Mesenteric fat pad (tissue), 1 donor: ENCODE results near the gene NTRK3. TPM values are rescaled to one million over a fixed set of nuclear protein-coding genes. Genes with fewer than 3 reads are reported as not detected.

Experiments
- DNase-seq: peaks from one replicate; pipeline ENCODE4 v3.0.0-alpha.2; 2020; ENCODE audit warnings: low spot score
- total RNA-seq: library from RNA; stranded (reverse); fragmentation: NEBNext Ultra II Directional; extraction: Animal tissue kit (Norgen Biotek cat#: 25700); gene quantifications from one replicate; pipeline ENCODE4 v1.2.1, GENCODE V29; 2021
- donor health status: DM: yes; HTN: yes; CAD: no.

Gene NTRK3
- total RNA-seq, 1 donor from 2014 or later: 1.6 TPM

DNA sequence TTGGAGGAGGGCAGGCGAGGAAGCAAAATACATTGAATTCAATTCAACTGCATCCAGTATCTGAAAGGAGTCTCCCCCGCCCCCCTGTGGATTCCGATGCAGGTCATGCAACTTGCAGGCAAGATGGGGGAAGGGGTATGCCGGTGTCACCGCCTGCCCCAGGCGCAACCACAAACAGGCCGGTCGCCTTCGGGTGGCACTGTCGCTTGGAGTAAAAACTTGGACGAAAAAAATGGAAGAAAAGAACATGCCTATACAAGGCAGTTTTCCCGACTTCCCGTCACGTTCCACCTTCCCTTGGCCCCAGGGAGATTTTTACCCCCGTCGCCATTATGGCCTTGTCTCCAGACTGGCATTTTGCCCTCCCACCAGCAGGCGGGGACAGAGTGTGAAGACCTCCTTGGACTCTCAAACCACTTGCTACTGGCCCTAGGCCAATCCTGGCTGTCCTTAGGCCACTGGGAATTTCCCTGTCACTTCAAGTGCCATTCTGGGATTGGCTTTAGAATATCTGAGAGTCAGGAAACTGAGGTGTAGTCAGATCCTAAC lies 1.6 kb upstream of the NTRK3 start:
- no peak for DNase-seq

DNA sequence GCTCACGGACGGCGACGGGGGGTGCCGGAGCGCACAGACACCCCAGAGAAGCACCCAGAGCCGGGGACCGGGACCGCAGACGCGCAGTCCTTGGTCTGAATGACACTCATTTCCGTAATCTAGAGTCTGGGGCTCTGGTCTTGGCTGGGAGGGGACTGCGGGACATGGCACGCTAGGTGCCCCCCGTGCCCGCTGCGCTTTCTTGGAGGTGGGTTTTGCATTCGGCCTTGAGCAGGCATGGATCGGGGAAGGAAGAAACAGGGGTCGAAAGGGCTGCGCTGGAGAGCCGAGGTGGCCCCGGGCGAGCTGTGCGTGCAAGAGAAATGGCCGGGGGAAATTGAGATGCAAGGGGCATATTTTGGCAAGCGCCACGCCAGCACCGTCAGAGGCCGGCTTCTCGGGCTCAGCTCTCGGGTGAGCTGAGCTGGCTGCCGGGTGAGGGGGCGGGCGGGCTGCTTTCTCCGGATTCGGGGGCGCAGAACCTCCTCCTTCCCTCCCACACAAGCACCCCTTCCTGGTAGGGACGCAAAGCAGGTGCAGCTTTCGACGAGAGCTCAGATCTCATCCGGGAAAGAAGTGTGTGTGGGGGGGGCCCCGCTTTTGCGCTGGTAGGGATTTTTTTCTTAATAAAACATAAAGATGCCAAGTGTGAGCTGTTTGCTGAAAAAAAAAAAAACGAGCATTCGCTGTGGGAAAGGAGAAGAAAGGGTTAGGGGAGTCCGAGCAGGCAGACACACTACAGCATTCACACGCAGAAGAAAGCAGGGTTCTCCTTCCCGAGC lies 963 bp upstream of the NTRK3 start:
- no peak for DNase-seq

DNA sequence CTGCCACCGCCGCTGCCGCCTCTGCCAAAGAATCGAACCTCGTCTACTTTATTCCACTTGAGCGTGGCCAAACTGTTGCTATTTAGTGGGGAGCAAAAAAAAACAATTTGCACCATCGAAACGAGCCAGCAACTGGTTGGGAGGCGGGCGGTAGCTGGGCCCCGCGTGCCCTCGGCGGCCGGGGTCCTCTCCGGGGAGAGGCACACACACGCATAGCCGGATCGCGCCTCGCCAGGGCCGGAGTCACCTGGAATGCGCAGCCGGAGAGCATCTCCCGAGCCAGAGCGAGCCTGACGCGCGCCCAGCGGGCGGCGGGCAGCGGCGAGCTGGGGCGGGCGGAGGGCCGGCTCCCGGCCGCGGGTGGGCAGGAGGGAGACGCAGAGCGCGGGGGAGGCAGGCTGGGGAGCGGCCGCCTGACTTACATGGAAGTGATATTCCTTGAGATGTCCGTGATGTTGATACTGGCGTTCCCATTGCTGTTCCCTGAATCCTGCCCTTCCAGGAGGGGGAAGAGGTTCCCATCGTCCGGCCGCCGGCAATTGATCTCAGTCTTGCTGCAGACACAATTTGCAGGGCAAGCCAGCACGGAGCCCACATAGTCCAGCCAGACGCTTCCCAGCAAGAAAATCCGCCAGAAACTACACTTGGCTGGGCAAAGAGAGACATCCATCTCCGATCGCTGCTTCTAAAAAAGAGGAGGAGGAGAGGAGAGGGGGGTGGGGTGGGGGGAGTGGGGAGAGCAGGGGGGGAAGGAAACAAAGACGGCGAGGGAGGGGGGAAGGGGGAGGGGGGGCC lies 858 bp downstream of the NTRK3 start:
- no peak for DNase-seq

DNA sequence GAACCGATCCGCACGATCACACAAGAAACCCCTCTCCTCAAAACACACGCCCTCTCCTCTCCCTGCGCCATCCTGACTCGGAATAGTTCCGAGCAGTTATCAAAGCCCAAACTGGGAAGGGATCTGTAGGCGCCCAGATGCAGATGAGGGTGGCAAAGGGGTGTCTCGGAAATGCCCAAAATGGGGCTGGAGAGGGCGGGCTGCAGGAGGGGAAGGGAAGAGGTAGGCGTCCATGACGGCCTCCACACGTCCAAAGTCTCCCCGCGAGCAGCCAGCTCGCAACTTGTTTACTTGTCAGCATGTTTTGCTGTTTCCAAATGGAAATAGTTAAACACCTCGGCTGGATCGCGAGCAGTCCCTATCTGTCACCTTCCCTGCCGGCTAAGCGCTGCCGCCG lies 1.5 kb downstream of the NTRK3 start:
- no peak for DNase-seq

DNA sequence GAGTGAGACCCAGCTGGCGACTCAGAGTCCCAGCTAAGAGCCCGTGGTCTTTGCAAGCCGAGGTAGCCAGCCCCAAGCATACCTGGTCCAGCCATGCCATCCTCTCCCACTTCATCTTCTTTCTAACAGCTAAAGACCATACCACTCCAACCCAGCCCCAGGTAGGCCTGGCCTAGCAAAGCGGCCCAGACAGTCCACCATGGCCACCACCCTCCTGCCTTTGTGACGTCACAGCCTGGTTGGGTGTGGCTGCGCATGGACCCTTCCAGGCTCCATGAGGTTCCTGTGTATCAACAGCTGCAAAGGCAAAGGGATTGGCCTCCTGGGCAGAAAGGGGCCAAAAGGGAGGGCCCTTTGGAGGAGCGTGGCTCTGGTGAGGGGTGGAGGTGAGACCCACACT lies 4.1 kb downstream of the NTRK3 start:
- DNase-seq: no peak

DNA sequence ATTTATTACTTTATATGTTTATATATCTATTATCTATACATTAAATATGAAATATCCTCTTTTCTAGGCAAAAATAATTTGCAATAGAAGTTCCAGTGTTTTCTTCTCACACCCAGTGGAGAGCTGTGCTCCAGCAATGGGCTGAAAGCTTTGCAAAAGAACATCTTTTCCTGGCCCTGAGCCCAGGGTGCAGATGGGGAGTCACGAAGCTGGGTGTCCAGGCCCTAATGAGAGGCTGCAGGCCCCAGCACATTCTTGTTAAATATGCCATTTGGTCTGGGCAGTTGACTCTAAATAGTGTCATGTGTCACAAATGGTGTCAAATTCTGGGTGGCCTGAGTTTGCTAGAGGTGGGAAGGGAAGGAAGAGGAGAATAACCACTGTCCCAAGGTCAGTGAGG lies 5.7 kb downstream of the NTRK3 start:
- no peak for DNase-seq

DNA sequence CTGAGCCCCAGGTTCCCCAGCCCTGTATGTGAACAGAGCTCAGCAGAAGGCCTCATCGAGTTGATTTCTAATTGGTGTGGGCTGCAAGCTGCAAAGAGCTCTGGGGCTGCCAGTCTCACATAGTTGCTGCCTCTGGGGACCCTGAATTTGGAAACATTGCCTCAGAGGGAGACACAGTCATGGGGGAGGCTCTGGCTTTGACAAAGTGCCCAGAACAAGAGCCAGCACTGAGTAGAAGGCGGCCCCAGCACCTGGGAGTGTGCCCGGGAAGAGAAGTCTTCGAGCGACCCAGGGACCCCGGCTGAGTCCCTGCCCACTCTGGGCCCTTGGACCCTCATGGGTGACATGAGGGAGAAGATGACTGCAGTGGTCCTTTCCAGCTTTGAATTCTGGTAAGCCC lies 7.3 kb downstream of the NTRK3 start:
- no peak for DNase-seq

DNA sequence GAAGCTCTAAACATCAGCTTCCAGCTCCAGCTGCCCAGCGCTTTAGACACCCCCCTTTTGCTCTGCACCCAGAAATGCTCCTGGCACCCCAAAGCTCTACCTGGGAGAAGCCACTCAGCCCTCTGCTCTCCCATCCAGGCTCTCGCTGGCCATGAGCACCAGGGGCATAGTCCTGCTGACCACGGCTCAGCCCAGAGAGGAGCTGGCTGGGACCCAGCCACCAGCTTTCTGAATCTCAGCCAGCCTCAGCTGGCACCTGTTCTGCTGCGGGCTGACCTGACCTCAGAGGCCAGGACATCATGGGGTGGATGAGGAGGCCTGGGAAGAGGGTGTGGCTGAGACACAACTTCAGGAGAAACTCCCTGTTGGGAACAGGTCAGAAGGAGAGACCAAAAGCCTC lies 8.6 kb downstream of the NTRK3 start:
- DNase-seq: no peak

DNA sequence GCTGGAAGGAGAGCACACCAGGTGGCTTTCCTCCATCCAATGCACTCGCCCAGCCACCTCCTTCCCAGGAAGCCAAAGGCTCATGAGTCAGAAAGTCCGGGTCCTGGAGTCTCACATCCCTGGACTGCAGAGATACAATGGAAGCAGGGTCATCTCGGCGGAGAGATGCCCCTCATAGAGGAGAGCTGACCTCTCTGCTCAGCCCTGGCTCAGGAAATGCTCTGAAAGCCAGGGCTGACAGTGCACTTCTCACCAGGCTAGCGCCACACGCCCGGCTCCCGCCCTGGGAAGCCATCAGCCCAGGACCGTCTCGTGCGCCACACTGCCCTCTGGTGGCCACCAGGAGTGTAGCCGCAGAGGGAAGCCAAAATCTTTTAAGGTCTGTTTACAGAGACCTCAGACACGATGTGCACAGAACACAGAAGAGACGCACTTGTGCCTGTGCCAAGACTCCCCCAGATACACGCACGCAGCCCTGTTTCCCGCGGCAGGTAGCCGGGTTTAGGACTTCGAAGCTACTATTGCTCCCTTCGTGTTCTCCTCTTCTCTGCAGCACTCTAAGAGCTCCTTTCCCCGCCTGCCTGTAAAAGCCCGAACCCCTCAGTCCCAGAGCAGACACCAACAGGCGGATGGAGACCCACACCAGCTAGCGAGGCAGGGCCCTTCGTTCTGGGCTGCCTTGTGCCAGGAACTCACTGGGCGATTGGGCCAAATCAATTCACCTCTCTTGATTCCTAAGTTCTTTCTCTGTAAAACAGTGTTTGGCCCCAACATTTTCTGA lies 9.7 kb downstream of the NTRK3 start:
- DNase-seq: no peak

DNA sequence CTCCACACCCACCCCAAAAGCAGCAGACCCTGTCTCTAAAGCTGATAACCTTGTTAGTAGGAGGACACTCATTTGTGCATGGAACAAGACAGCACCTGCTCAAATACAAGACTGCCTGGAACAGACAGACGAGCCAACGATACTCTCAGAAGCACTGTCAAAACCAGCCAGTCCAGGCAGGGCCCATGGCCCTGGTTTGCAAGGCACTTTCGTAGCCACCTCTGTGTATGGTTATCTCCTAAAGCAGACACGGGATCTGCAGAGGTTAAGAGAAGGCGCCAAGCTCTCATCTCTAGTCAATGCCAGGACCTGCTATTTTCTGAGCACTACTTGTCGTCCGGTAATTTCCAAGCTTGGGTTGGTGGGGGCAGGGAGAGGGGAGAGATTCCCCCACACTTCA lies 10.5 kb downstream of the NTRK3 start:
- DNase-seq: no peak

DNA sequence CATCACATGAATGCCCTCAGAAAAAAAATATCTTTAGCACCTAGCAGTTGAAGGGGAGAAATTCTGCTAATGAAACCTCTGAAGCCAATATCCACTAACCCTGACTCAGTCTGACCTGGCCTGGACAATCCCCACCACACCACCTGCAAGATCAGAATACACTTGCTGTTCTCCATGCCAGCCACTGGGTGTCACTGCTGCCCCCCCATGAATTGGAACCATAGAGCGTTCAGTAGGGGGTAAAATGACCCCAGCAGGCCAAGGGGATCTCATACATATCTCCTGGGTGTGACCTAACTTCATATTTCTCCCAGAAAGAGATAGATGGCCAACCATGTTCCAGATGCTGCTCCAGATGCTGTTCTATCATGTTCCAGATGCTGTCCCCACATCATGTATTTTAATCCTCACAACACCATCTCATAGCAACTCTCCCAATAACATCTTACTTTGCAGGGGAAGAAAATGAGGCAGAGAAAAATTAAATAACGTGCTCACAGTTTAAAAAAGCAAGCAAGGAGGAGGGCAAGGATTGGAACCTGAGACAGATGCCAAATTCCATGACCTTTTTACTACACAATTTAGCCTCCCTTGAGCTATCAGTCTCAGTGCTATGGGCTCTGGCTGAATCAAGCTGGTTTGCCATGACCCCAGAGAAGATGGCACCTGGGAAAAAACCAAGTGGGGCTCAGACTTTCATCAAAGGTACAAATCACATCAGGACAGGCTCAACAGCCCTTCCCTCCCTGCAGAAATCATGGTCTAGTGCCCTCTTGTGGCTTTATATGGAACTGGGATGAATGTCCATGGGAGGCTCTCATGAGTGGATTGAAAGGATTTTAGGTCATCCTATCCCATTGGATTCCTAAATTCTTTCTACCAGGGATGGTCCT lies 12.4 kb downstream of the NTRK3 start:
- no peak for DNase-seq

DNA sequence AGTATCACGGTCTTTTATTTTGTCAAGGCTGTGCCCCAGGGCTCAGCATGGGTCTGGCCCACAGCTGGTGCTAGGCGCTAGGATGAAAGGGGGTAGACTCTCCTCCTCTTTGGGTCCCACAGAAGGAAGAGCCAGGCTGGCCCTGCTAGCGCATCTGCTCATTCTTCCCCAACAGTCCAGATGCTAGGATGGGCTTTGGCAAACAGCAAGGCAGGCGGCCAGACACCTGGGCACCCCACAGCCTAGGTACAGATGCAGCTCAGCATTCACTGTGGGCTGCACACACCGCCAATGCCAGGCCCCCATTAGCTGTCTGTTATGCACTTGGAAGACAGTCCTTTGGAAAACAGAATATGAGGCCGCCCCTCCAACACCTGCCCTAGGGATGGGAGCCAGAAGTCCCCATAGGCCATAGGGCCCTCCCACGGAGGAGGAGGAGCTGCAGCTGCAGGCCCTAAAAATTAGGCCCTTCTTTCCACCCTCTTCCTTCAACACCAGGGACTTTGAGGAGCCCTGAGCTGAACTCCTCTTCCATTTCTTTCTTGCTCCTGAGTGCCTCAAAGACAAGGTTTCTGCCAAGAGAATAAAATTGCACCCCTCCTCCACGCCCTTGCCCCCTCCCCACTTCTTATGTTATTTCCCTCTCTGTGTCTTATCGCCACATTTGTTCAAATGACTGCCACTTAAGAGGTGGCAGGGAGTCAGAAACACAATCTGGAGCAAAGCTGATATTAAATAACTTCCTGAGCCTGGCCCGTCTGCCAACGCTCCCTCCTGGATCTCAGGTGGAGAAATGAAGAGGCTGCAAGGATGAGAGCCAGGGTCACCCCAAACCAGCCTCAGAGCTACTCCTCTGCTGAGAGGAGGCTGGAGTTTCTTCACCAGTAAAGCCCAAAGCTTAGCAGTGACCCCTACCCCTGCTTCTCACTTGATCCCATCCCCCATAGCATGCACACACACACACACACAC lies 13.7 kb downstream of the NTRK3 start:
- DNase-seq: no peak

DNA sequence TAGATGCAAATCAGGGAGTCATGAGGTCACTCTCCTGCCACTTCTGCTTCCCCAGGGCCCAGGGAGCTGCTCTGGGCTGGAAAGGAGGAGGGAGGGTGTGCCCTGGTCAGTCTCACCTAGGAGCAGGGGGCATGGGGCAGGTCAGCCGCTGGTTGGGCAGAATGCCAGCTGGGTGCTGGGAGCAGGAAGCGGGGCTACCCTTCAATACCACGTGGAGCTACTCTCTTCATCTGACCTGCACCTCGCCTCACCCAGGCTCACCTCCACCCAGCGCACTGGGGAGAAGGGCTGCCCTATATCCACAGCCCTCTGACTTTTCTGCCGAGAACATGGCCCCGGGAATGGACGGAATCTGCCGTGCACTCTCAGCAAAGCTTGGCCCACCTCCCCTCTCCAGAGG lies 15.1 kb downstream of the NTRK3 start:
- no peak for DNase-seq

DNA sequence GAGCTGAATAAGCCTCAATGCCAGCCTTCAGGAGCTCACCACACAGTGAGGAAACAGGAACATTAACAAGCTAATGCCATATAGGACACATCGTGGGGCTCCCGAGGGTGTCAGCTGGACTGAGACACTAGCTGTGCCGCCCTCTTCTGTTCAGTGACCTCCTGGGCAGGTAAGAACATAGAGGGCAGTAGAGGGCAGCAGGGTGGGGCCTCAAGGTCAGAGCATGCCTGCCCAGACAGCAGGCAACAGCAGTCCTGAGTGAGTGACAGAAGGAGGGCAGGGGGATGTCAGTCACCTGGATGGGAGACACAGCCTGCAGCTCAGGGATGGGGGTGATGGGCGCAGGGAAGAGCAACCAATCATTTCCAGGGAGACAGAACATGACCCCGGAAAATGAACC lies 15.5 kb downstream of the NTRK3 start:
- no peak for DNase-seq

DNA sequence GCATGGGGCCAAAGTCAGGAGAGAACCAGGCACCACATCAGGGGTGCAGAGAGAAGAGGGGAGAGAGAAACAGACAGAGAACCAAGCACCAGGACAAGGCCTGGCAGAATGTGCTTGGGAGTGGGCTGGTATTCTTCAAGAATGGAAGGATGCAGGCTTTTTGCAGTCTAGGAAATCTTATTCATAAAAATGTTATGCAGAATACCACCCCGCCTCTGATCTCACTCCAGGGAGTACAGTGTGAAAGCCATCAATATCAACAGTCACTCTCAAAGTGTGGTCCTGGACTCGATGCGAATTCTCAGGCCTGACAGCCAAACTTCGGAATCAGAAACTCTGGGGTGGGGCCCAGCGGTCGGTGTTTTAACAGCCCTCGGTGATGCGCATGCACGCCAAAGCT lies 16.9 kb downstream of the NTRK3 start:
- DNase-seq: no peak

DNA sequence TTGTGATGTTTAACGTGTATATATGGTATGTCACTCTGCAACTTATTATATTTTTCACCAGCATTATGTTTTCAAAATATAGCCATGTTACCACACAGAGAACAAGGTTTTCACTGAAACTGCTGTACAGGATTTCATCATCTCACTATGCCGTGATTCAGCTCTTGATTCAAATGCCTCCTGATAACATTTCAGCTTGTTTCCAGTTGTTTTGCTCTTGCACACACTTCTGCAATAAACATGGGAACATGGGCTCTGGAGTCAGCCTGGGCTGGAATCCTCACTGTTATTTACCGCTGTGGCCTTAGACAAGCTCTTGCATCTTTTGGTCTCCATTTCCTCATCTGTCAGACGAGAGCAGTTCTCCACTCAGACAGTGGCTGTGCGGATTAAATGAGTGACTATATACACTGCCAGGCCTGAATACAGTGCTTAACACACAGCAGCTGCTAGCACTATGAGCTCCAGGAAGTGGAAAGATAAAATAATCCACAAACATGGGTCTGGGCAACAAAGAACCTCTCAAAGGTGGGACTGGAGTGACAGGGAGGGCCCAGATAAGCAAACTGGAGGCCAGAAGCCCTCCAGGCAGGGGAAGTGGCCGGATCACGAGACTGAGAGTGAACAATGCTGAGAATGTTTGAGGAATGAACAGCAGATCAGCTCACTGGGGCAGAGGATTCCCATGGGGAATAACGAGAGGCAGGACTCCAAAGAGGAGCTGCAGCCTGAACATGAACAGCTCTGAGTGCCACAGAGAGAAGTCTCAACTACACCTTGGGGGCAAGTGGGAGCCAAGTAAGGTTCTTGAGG lies 17.7 kb downstream of the NTRK3 start:
- no peak for DNase-seq

DNA sequence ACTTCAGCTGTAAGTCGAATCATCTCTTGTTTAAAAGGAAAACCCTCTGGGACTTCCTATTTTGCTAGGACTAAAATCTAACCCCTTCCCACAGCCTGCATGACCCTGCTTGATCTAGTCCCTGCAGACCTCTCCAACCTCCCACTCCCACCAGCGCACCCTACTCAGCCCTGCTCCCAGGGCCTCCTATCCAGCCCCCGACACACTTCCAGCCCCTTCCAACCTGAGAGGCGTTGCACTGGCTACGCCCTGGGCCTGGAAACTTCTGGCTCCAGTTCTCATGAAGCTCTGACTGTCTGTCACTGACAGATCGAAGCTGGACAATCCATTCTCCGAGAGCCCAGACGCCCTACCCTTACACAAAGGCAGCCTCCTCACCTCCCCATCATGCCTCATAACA lies 21.8 kb downstream of the NTRK3 start:
- DNase-seq: no peak

DNA sequence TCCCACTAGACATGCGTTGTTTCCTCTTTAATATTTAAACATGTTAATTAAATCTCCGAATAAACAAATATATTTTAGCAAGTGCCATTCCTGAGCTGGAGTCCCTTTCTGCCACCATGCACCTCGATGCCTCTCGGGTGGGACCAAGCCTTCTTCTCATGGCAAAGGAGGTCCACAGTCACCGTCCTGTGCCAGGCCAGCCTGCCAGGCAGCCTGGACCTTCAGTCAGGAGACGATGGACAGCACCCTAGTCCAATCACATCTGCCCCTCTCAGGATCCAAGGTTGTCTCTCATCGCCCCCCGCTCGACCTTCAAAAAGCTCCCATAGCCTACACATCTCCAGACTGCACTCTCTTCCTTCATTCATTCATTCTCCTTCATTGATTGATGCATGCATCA lies 22.6 kb downstream of the NTRK3 start:
- no peak for DNase-seq

DNA sequence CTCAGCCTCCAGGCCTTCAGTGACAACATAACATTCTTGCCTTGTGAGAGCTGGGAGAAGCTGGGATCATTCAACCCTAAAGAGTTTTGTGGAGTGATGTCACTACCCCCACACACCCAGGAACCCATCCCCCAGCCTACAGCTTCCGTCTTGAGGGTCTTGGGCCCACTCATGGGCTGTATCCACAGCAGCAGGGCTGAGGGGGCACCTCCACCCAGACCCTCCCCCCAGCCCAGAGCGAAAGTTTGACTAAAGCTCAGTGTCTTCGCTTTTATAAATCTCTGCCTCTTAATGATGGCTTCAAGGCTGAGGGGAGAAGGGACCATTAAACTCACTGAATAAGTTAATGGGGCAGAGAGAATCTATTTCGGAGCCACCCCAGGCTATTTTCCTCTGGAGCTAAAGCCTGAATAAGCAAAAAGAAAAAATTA lies 23.8 kb downstream of the NTRK3 start:
- DNase-seq: no peak
